Caco-2 (cell line): Measurements from ENCODE around the gene MT1X. TPM values are rescaled to one million over a fixed set of nuclear protein-coding genes. Genes with fewer than 3 reads are reported as not detected.
"Not testable (repeated sequence)": the region's sequence is repeated elsewhere in the genome, so short reads cannot be mapped to it uniquely, and the experiment has no call there.

Source experiments
- BruUV-seq: library from RNA; stranded (reverse); fragments of 400-500 nt; replicated peaks from 2 replicates; lab custom pipeline; 2021; lab: Mats Ljungman, UMichigan
- CTCF ChIA-PET: fragments of 300-600 bp; sonication (Branson Sonifier 250); formaldehyde crosslinking; loops from one replicate; lab custom pipeline; 2022; ENCODE audit warnings: antibody characterized with exemption; lab: Charles Lee
- POLR2A ChIA-PET: fragments of 300-600 bp; sonication (Branson Sonifier 250); formaldehyde crosslinking; loops from one replicate; lab custom pipeline; 2022; ENCODE audit warnings: antibody characterized with exemption; lab: Charles Lee
- DNase-seq, 2 experiments: peaks; one replicate each; pipeline versions ENCODE4 v3.0.0 to v3.0.0-alpha.2; 2020 to 2022
- H3K27me3 ChIP-seq: replicated peaks from 2 replicates; pipeline ENCODE4 v1.6.0; 2011; ENCODE audit warnings: low read length; ENCODE audit not compliant: control insufficient read depth, insufficient read depth
- H3K36me3 ChIP-seq: 2 replicates; pipeline ENCODE4 v1.5.1; 2011; ENCODE audit warnings: low read length; ENCODE audit not compliant: control insufficient read depth, insufficient read depth
- H3K4me1 ChIP-seq: fragments of 250-450 bp; sonication (Bioruptor Pico); 2 replicates; pipeline ENCODE4 v1.5.1; 2020; ENCODE audit warnings: mild to moderate bottlenecking
- H3K4me3 ChIP-seq: 2 replicates; pipeline ENCODE4 v1.5.1; 2011; ENCODE audit warnings: low read depth, mild to moderate bottlenecking, control low read depth, low read length
- H3K9me3 ChIP-seq: fragments of 250-450 bp; sonication (Bioruptor Pico); 2 replicates; pipeline ENCODE4 v1.5.1; 2020; ENCODE audit warnings: mild to moderate bottlenecking, moderate library complexity
- H3K27ac Mint-ChIP-seq: one replicate; pipeline ENCODE4 v1.8.0; 2022; ENCODE audit warnings: mixed read lengths; ENCODE audit not compliant: unreplicated experiment
- H3K27me3 Mint-ChIP-seq: one replicate; pipeline ENCODE4 v1.8.0; 2022; ENCODE audit warnings: mixed read lengths; ENCODE audit not compliant: insufficient read depth, unreplicated experiment
- H3K36me3 Mint-ChIP-seq: one replicate; pipeline ENCODE4 v1.8.0; 2022; ENCODE audit warnings: mild to moderate bottlenecking, mixed read lengths; ENCODE audit not compliant: insufficient read depth, unreplicated experiment
- H3K4me1 Mint-ChIP-seq: one replicate; pipeline ENCODE4 v1.8.0; 2022; ENCODE audit warnings: low read depth, mixed read lengths; ENCODE audit not compliant: unreplicated experiment
- H3K4me3 Mint-ChIP-seq: one replicate; pipeline ENCODE4 v1.8.0; 2022; ENCODE audit warnings: mild to moderate bottlenecking, moderate library complexity, mixed read lengths; ENCODE audit not compliant: unreplicated experiment
- H3K9me3 Mint-ChIP-seq: one replicate; pipeline ENCODE4 v1.8.0; 2022; ENCODE audit warnings: mixed read lengths; ENCODE audit not compliant: unreplicated experiment
- CTCF ChIP-seq, 2 experiments: fragments of 200-600 bp in 1 of 2; IDR thresholded peaks; 1 replicate in 1 of 2; 2 replicates in 1 of 2; pipeline versions ENCODE4 v1.5.1 to v1.8.0; 2011 to 2022; ENCODE audit warnings: antibody characterized with exemption in 1 of 2, control low read depth in 1 of 2, inconsistent platforms in 1 of 2, low read depth in 1 of 2, low read length in 1 of 2, mild to moderate bottlenecking in 1 of 2, moderate library complexity in 1 of 2; ENCODE audit not compliant: insufficient read depth in 1 of 2, severe bottlenecking in 1 of 2, unreplicated experiment in 1 of 2
- intact Hi-C: fragments of 100-400 bp; cut with micrococcal nuclease; formaldehyde crosslinking; loops from one replicate; pipeline ENCODE4 v1.10.0; 2022; ENCODE audit not compliant: unreplicated experiment
- total RNA-seq: library from RNA; stranded (reverse); gene quantifications from 2 replicates; pipeline ENCODE4 v1.2.3, GENCODE V29; 2022

MT1X gene
- total RNA-seq, 1 experiment from 2014 or later = 18.3 TPM

DNA sequence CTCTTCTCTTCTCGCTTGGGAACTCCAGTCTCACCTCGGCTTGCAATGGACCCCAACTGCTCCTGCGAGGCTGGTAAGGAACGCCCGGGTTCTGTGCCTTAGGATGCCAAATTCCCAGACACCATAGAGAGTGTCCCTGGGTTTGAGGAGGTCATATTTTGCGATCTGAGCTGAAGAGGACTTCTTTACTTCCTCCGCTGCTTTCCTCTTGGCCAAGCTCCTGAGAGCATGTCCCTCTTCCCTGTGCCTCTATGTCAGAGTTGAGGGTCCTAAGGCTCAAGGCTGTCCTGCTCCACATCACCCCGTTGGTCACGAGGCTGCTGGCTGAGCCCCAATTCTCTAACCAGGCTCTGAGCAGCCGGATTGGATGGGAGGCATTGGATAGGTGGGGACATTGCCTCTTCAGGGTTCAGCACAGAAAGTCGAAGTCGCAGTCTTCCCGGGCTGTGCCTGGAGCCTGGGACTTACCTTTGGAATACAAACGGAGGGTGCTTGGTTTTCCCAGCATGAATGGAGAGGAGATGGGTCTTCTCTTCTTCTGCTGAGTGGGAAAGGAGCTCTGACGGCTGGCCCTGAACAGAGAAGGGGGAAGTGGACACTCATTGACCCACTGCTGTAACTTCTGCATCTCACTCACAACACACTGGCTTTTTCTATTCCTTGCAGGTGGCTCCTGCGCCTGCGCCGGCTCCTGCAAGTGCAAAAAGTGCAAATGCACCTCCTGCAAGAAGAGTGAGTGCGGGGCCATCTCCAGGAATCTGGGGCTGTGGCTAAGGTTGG, 12.2 kb upstream of the MT1X start:
- Mint-ChIP-seq H3K36me3 (no peaks in the 10 kb centered on the region), H3K9me3 (no peaks in the 10 kb centered on the region), H3K27ac (no peak overlapping the region), H3K4me3 (no peak overlapping the region), H3K27me3 (peaks cover 57% of the 10 kb centered on the region), H3K4me1 (no peaks in the 10 kb centered on the region)
- intact Hi-C loops = no loop called here
- Histone ChIP-seq H3K9me3 (no peaks in the 10 kb centered on the region), H3K4me3 (no peak overlapping the region), H3K36me3 (no peaks in the 10 kb centered on the region), H3K27me3 (peaks cover 3% of the 10 kb centered on the region), H3K4me1 (peaks cover 7% of the 10 kb centered on the region)
- ChIA-PET POLR2A (no interaction called here), CTCF (interaction anchor here (0.6 to 1.1 kb wide), 3 partner anchors 13 to 69 kb away, joined by 4 to 5 read pairs (median 4); no protein-coding TSS in a partner anchor)
- TF ChIP-seq CTCF (IDR thresholded peaks at IDR 0.05; ENCODE audit: insufficient read depth in 1 of 2, low read depth in 1 of 2, low read length in 1 of 2, severe bottlenecking in 1 of 2, unreplicated experiment in 1 of 2) = no peak
- no TSS peak for BruUV-seq
- DNase-seq = no peak

DNA sequence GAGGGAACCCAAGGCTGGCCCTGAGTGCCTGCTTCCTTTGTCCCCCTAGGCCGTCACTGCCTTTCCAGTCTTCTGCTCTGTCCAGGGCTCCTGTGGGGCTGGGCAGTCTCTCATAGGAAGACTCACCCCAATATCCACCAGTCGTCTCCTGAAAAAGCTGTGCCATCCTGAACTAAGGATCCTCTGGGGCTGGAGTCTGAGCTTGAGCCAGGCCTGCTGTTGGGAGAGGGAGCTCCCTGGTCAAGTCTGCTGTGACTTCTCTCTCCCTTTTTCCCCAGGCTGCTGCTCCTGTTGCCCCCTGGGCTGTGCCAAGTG, 11.7 kb upstream of the MT1X start:
- Histone ChIP-seq H3K4me3 (no peak overlapping the region), H3K27me3 (peaks cover 3% of the 10 kb centered on the region), H3K36me3 (no peaks in the 10 kb centered on the region), H3K4me1 (peaks cover 7% of the 10 kb centered on the region), H3K9me3 (no peaks in the 10 kb centered on the region)
- H3K27me3 Mint-ChIP-seq = peaks cover 54% of the 10 kb centered on the region
- no peaks in the 10 kb centered on the region for H3K9me3 Mint-ChIP-seq
- H3K27ac Mint-ChIP-seq = no peak overlapping the region
- H3K36me3 Mint-ChIP-seq = no peaks in the 10 kb centered on the region
- POLR2A ChIA-PET = no interaction called here
- CTCF ChIA-PET = interaction anchor here (0.6 to 1.1 kb wide), 2 partner anchors 13 to 31 kb away, joined by 4 read pairs; no protein-coding TSS in a partner anchor
- no peaks in the 10 kb centered on the region for H3K4me1 Mint-ChIP-seq
- BruUV-seq = no TSS peak
- H3K4me3 Mint-ChIP-seq = no peak overlapping the region
- DNase-seq = no peak
- no peak for TF ChIP-seq CTCF (IDR thresholded peaks at IDR 0.05; ENCODE audit: insufficient read depth in 1 of 2, low read depth in 1 of 2, low read length in 1 of 2, severe bottlenecking in 1 of 2, unreplicated experiment in 1 of 2)
- intact Hi-C loops = no loop called here

DNA sequence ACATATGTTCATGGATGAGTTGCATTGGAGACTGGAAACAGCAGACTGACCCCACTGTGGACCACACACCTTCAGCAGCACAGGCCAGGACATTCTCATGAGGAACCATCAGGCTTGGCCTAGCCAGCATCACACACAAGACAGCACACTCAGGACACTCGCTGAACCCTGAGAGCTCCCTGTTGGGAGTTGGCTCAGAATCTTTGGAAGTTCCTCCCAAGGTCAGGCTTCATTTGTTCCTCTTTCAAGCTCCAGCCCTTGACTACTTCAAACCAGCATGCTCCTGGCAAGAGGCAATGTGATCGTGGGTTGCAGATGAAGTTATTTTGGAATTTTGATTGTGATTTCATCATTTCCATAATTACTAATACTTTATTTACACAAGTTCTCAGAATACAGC, 10.6 kb upstream of the MT1X start:
- H3K9me3 ChIP-seq, H3K27ac Mint-ChIP-seq, intact Hi-C loops, DNase-seq, H3K4me3 Mint-ChIP-seq, H3K36me3 ChIP-seq, H3K9me3 Mint-ChIP-seq, H3K27me3 ChIP-seq, BruUV-seq, POLR2A ChIA-PET, H3K4me3 ChIP-seq, H3K4me1 ChIP-seq, H3K36me3 Mint-ChIP-seq, H3K4me1 Mint-ChIP-seq: not testable (repeated sequence)
- CTCF ChIA-PET = interaction anchor here (1.0 to 3.2 kb wide), 2 partner anchors 30 to 68 kb away, joined by 3 to 22 read pairs; no protein-coding TSS in a partner anchor
- H3K27me3 Mint-ChIP-seq = peaks cover 47% of the 10 kb centered on the region

- H3K4me1 ChIP-seq, H3K27me3 ChIP-seq, H3K36me3 Mint-ChIP-seq, H3K4me1 Mint-ChIP-seq, H3K4me3 Mint-ChIP-seq, DNase-seq, H3K36me3 ChIP-seq, BruUV-seq, H3K9me3 Mint-ChIP-seq, H3K4me3 ChIP-seq, intact Hi-C loops, POLR2A ChIA-PET, H3K9me3 ChIP-seq, H3K27ac Mint-ChIP-seq: not testable (repeated sequence)
- CTCF ChIA-PET = interaction anchor here (1.0 to 3.2 kb wide), 2 partner anchors 29 to 68 kb away, joined by 3 to 22 read pairs; no protein-coding TSS in a partner anchor
- peaks cover 47% of the 10 kb centered on the region for H3K27me3 Mint-ChIP-seq
These were observed 10.1 kb upstream of the MT1X start for GRCh38 chr16:56672171-56672570.
